Astrocyte (in vitro differentiated cells and primary cell): Measurements from ENCODE around the gene MEAF6. TPM values are rescaled to one million over a fixed set of nuclear protein-coding genes. Genes with fewer than 3 reads are reported as not detected.

Experiments used
- DNase-seq: peaks from one replicate; pipeline ENCODE4 v3.0.0-alpha.2; 2010; ENCODE audit warnings: low read depth
- FAIRE-seq: peaks from 2 replicates; lab custom pipeline; 2011; peaks lifted over from hg19 to GRCh38; lab: Jason Lieb, UNC
- H2AFZ ChIP-seq: 2 replicates; pipeline ENCODE4 v1.6.0; 2012; ENCODE audit warnings: low read depth, low read length, inconsistent platforms
- H3K27ac ChIP-seq: 2 replicates; pipeline ENCODE4 v1.5.1; 2011; ENCODE audit warnings: low read depth, low read length, inconsistent platforms
- H3K27me3 ChIP-seq: 2 replicates; pipeline ENCODE4 v1.6.0; 2011; ENCODE audit warnings: low read length, inconsistent platforms; ENCODE audit not compliant: insufficient read depth
- H3K36me3 ChIP-seq: 2 replicates; pipeline ENCODE4 v1.5.1; 2011; ENCODE audit warnings: low read length, inconsistent platforms; ENCODE audit not compliant: insufficient read depth
- H3K4me1 ChIP-seq: 2 replicates; pipeline ENCODE4 v1.5.1; 2011; ENCODE audit warnings: low read length, inconsistent platforms; ENCODE audit not compliant: insufficient read depth
- H3K4me2 ChIP-seq: 2 replicates; pipeline ENCODE4 v1.6.0; 2012; ENCODE audit warnings: low read length, inconsistent platforms
- H3K4me3 ChIP-seq: 2 replicates; pipeline ENCODE4 v1.5.1; 2011; ENCODE audit warnings: low read depth, mild to moderate bottlenecking, low read length, inconsistent platforms; ENCODE audit not compliant: insufficient read depth
- H3K79me2 ChIP-seq: 2 replicates; pipeline ENCODE4 v1.6.0; 2012; ENCODE audit warnings: mild to moderate bottlenecking, low read length, inconsistent platforms; ENCODE audit not compliant: insufficient read depth
- H3K9ac ChIP-seq: 2 replicates; pipeline ENCODE4 v1.6.0; 2012; ENCODE audit warnings: mild to moderate bottlenecking, low read length, inconsistent platforms
- H3K9me3 ChIP-seq: 2 replicates; pipeline ENCODE4 v1.5.1; 2012; ENCODE audit warnings: low read depth, mild to moderate bottlenecking, low read length, inconsistent platforms; ENCODE audit not compliant: insufficient read depth
- H4K20me1 ChIP-seq: 2 replicates; pipeline ENCODE4 v1.6.0; 2012; ENCODE audit warnings: low read length, inconsistent platforms; ENCODE audit not compliant: insufficient read depth
- H3K27ac Mint-ChIP-seq: one replicate; pipeline ENCODE4 v1.8.0; 2021; ENCODE audit warnings: mild to moderate bottlenecking, mixed read lengths; ENCODE audit not compliant: unreplicated experiment
- H3K27me3 Mint-ChIP-seq: one replicate; pipeline ENCODE4 v1.8.0; 2021; ENCODE audit warnings: low read depth, mixed read lengths; ENCODE audit not compliant: unreplicated experiment
- H3K36me3 Mint-ChIP-seq: one replicate; pipeline ENCODE4 v1.8.0; 2021; ENCODE audit warnings: low read depth, mixed read lengths; ENCODE audit not compliant: unreplicated experiment
- H3K4me1 Mint-ChIP-seq: one replicate; pipeline ENCODE4 v1.8.0; 2021; ENCODE audit warnings: low read depth, mixed read lengths; ENCODE audit not compliant: unreplicated experiment
- H3K4me3 Mint-ChIP-seq: one replicate; pipeline ENCODE4 v1.8.0; 2021; ENCODE audit warnings: mild to moderate bottlenecking, moderate library complexity, mixed read lengths; ENCODE audit not compliant: unreplicated experiment
- H3K9me3 Mint-ChIP-seq: one replicate; pipeline ENCODE4 v1.8.0; 2021; ENCODE audit warnings: mild to moderate bottlenecking, mixed read lengths; ENCODE audit not compliant: unreplicated experiment
- EZH2 ChIP-seq: IDR thresholded peaks from 2 replicates; pipeline ENCODE4 v1.6.1; 2012; ENCODE audit warnings: mild to moderate bottlenecking, low read length, inconsistent platforms; ENCODE audit not compliant: insufficient read depth
- total RNA-seq: library from RNA; stranded (reverse); gene quantifications from 2 replicates; pipeline ENCODE4 v1.2.1, GENCODE V29; 2021
- TF ChIP-seq, protein P1 (sequence below): IDR thresholded peaks from 2 replicates; pipeline ENCODE4 v1.5.1; 2011; ENCODE audit warnings: low read depth, mild to moderate bottlenecking, inconsistent platforms, low read length, moderate library complexity; ENCODE audit not compliant: insufficient read depth

MEAF6 gene
- total RNA-seq, 1 donor from 2014 or later, result 49.0 TPM

- peaks cover 7% of the 10 kb centered on the region for H3K36me3 Mint-ChIP-seq
- Histone ChIP-seq H3K36me3 (peaks cover 4% of the 10 kb centered on the region), H3K4me2 (peak within 1 kb of the TSS; percentile 83), H3K79me2 (peaks cover 24% of the 10 kb centered on the region), H3K27me3 (no peaks in the 10 kb centered on the region), H3K4me3 (peak within 1 kb of the TSS; percentile 59), H2AFZ (peak within 1 kb of the TSS; percentile 84), H3K9me3 (no peaks in the 10 kb centered on the region), H3K9ac (peak within 1 kb of the TSS; percentile 72), H3K27ac (peak within 1 kb of the TSS; percentile 62), H3K4me1 (peaks cover 23% of the 10 kb centered on the region), H4K20me1 (peaks cover 20% of the 10 kb centered on the region)
- no peaks in the 10 kb centered on the region for H3K27me3 Mint-ChIP-seq
- DNase-seq, result peak; percentile 74
- FAIRE-seq, result no peak
- peak within 1 kb of the TSS; percentile 85 for H3K4me3 Mint-ChIP-seq
- H3K4me1 Mint-ChIP-seq, result peaks cover 15% of the 10 kb centered on the region
- TF ChIP-seq, protein P1, sequence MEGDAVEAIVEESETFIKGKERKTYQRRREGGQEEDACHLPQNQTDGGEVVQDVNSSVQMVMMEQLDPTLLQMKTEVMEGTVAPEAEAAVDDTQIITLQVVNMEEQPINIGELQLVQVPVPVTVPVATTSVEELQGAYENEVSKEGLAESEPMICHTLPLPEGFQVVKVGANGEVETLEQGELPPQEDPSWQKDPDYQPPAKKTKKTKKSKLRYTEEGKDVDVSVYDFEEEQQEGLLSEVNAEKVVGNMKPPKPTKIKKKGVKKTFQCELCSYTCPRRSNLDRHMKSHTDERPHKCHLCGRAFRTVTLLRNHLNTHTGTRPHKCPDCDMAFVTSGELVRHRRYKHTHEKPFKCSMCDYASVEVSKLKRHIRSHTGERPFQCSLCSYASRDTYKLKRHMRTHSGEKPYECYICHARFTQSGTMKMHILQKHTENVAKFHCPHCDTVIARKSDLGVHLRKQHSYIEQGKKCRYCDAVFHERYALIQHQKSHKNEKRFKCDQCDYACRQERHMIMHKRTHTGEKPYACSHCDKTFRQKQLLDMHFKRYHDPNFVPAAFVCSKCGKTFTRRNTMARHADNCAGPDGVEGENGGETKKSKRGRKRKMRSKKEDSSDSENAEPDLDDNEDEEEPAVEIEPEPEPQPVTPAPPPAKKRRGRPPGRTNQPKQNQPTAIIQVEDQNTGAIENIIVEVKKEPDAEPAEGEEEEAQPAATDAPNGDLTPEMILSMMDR, result no peak
- TF ChIP-seq EZH2, result no peak
- H3K9me3 Mint-ChIP-seq, result no peaks in the 10 kb centered on the region
- peak within 1 kb of the TSS; percentile 85 for H3K27ac Mint-ChIP-seq
Observed at GRCh38 chr1:37556712-37557196, 42.2 kb upstream of the MEAF6 start, which contains the start of gene DNALI1. Gene DNALI1, plus strand, starts transcription at chr1:37556940. Its CDS starts 55 bp downstream, at chr1:37556995.

- H3K27me3 ChIP-seq, result no peaks in the 10 kb centered on the region
- peak within 1 kb of the TSS; percentile 97 for H3K4me2 ChIP-seq
- H3K27ac ChIP-seq, result peak within 1 kb of the TSS; percentile 90
- peak within 1 kb of the TSS; percentile 87 for H2AFZ ChIP-seq
- DNase-seq (peak; percentile 84), FAIRE-seq (no peak)
- peak within 1 kb of the TSS; percentile 98 for H3K4me3 Mint-ChIP-seq
- H3K9me3 ChIP-seq, result no peaks in the 10 kb centered on the region
- no peaks in the 10 kb centered on the region for H3K36me3 Mint-ChIP-seq
- peak within 1 kb of the TSS; percentile 97 for H3K9ac ChIP-seq
- TF ChIP-seq, protein P1, result no peak
- TF ChIP-seq EZH2, result no peak
- peaks cover 33% of the 10 kb centered on the region for H4K20me1 ChIP-seq
- no peaks in the 10 kb centered on the region for H3K9me3 Mint-ChIP-seq
- H3K4me1 Mint-ChIP-seq, result peaks cover 23% of the 10 kb centered on the region
- H3K36me3 ChIP-seq, result peaks cover 8% of the 10 kb centered on the region
- H3K27me3 Mint-ChIP-seq, result no peaks in the 10 kb centered on the region
- H3K27ac Mint-ChIP-seq, result peak within 1 kb of the TSS; percentile 85
- peaks cover 42% of the 10 kb centered on the region for H3K79me2 ChIP-seq
- H3K4me1 ChIP-seq, result peaks cover 26% of the 10 kb centered on the region
- H3K4me3 ChIP-seq, result peak within 1 kb of the TSS; percentile 99
Observed at GRCh38 chr1:37553927-37554808, 39.6 kb upstream of the MEAF6 start, which contains the start of gene SNIP1. Gene SNIP1, minus strand, starts transcription at chr1:37554293. Its CDS starts 64 bp downstream, at chr1:37554229.
